Psoas muscle (tissue), 8 donors: Measurements from ENCODE around the gene MPPED1. TPM values are rescaled to one million over a fixed set of nuclear protein-coding genes. Genes with fewer than 3 reads are reported as not detected.

Source experiments
- ATAC-seq, 4 donors: fragments of 200-7000 bp; cut with Tn5 transposase; one replicate each; pipeline ENCODE4 v1.9.1; 2020; ENCODE audit warnings: moderate library complexity in 3 of 4, mild to moderate bottlenecking in 2 of 4
- DNase-seq, 2 donors: peaks; one replicate each; pipeline ENCODE4 v3.0.0-alpha.2; 2020
- H3K27ac ChIP-seq: fragments of 200-600 bp; one replicate; pipeline ENCODE4 v1.8.0; 2022
- H3K27me3 ChIP-seq, 3 donors: fragments of 200-600 bp in 1 of 3; one replicate each; pipeline versions ENCODE4 v1.6.1 to v1.8.0; 2013 to 2022; ENCODE audit warnings: low read length in 2 of 3, mild to moderate bottlenecking in 2 of 3, moderate library complexity in 1 of 3; ENCODE audit not compliant: insufficient read depth in 3 of 3
- H3K36me3 ChIP-seq, 2 donors: fragments of 200-600 bp in 1 of 2; one replicate each; pipeline versions ENCODE4 v1.6.1 to v1.8.0; 2013 to 2022; ENCODE audit warnings: low read depth in 1 of 2, mild to moderate bottlenecking in 1 of 2, moderate library complexity in 1 of 2; ENCODE audit not compliant: insufficient read depth in 1 of 2
- H3K4me1 ChIP-seq: fragments of 200-600 bp; one replicate; pipeline ENCODE4 v1.8.0; 2022
- H3K4me3 ChIP-seq: fragments of 200-600 bp; one replicate; pipeline ENCODE4 v1.8.0; 2022; ENCODE audit warnings: mild to moderate bottlenecking
- H3K9me3 ChIP-seq: fragments of 200-600 bp; one replicate; pipeline ENCODE4 v1.8.0; 2022
- WGBS, 3 donors: extraction: QIAGEN DNeasy Blood & Tissue Kit; methylation state at CpG; one replicate each; pipeline versions ENCODE4 v1.1.6 to v1.1.7; 2013; 5-methylcytosine and 5-hydroxymethylcytosine counted together
- intact Hi-C, 2 donors: fragments of 100-400 bp; cut with DNase I; formaldehyde crosslinking; loops; one replicate each; pipeline versions ENCODE4 v1.11.0 to v1.14.2; 2022
- polyA plus RNA-seq, 3 donors: library from polyadenylated mRNA; stranded (reverse); fragments of 200-250 nt; gene quantifications; one replicate each; pipeline ENCODE4 v1.2.3, GENCODE V29; 2013
- total RNA-seq, 4 donors: library from RNA; stranded (reverse); fragmentation: NEBNext Ultra II Directional in 2 of 4; extraction: Animal tissue kit (Norgen Biotek cat#: 25700) in 2 of 4; gene quantifications; one replicate each; pipeline versions ENCODE4 v1.2.1 to v1.2.4, GENCODE V29; 2021 to 2023
- TF ChIP-seq, protein P1 (sequence below): fragments of 200-600 bp; IDR thresholded peaks from one replicate; pipeline ENCODE4 v1.8.0; 2022; ENCODE audit warnings: antibody characterized with exemption
- donor health status: healthy with polysubstance abuse.
- donor health status: DM: no; HTN: no; CAD: no; lungs with moderate emphysema.
- donor health status: Bipolar disorder and iron deficiency.
- donor health status: healthy.
- donor health status: DM: yes; HTN: yes; CAD: no.
- donor health status: DM: no; HTN: no; CAD: no.
- donor health status: DM: no; HTN: no; CAD: no.
- donor health status: DM: yes; HTN: yes; CAD: no.

The MPPED1 gene
- total and polyA plus RNA-seq, 7 donors = 0.04 to 0.10 TPM; not detected in 5

DNA sequence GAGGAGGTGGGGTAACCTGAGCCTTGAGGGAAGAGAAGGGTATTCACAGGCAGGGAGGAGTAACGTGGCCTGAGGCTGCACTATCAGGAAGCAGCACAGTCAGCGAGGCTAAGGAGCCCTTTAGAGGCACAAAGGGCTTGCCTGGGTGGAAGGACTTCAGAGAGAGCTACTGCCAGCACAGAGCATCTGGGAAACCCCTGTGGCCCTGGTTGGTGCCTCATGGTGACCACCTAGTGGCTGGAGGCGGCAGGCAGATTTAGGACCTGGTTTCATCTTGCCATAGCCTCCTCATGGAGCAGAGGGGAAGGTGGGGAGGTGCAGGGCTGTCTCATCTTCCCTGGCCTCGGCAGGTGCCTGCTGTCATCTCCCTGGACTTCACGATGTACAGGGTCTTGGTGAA, 64.5 kb downstream of the MPPED1 start:
- no peak for DNase-seq
- TF ChIP-seq, protein P1, sequence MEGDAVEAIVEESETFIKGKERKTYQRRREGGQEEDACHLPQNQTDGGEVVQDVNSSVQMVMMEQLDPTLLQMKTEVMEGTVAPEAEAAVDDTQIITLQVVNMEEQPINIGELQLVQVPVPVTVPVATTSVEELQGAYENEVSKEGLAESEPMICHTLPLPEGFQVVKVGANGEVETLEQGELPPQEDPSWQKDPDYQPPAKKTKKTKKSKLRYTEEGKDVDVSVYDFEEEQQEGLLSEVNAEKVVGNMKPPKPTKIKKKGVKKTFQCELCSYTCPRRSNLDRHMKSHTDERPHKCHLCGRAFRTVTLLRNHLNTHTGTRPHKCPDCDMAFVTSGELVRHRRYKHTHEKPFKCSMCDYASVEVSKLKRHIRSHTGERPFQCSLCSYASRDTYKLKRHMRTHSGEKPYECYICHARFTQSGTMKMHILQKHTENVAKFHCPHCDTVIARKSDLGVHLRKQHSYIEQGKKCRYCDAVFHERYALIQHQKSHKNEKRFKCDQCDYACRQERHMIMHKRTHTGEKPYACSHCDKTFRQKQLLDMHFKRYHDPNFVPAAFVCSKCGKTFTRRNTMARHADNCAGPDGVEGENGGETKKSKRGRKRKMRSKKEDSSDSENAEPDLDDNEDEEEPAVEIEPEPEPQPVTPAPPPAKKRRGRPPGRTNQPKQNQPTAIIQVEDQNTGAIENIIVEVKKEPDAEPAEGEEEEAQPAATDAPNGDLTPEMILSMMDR = no peak
- Histone ChIP-seq H3K4me3 (no peak overlapping the region), H3K27ac (no peak overlapping the region), H3K36me3 (no peaks in the 10 kb centered on the region), H3K27me3 (peaks cover 0 to 8% (median 4%) of the 10 kb centered on the region in 3 donors), H3K9me3 (no peaks in the 10 kb centered on the region), H3K4me1 (no peaks in the 10 kb centered on the region)
- 42 to 52% (median 48%) methylated on average over 5 of the region's 5 CpGs for WGBS, 3 donors
- ATAC-seq = no peak
- intact Hi-C loops = no loop called here

DNA sequence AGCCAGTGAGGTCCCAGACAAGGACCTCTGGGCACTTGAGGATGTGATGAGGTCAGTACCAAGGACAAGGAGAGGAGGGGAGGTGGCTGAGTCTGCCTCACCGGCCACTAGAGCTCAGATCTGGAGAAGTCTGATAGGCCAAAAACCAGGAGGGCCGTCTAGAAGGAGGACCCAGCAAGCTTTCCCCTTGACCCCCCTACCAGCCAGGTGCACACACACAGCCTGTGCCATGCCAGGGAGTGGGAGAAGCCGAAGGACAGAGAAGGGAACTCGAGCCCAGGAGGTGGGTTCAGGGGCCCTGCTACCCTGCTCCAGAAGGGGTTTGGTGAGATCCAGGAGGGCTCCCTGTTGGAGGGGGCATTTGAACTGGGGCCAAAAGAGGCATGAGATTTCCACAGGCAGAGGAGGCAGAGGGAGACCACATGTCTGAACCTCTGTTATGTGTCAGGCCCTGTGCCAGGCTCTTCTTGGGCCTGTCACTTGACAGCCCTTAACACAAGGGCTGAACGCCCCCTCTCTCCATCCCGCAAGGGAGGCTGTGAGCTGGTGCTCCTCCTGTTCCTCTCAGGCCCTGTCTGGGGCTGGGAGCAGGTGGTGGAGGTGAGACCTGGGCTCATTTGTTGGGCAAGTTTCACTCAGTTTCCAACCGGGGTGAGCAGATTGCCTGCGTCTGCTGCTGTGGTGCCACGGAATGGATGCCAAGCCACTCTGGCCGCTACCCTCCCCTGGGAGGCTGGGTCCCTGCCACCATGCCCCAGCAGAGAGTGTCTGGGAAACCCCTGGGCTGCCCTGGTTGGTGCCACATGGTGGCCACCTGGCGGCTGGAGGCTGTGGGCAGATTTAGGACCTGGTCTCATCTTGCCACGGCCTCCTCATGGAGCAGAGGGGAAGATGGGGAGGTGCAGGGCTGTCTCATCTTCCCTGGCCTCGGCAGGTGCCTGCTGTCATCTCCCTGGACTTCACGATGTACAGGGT, 65.2 kb downstream of the MPPED1 start:
- no peak for DNase-seq
- Histone ChIP-seq H3K4me3 (no peak overlapping the region), H3K36me3 (no peaks in the 10 kb centered on the region), H3K4me1 (no peaks in the 10 kb centered on the region), H3K27me3 (peaks cover 0 to 9% (median 2%) of the 10 kb centered on the region in 3 donors), H3K9me3 (no peaks in the 10 kb centered on the region), H3K27ac (no peak overlapping the region)
- ATAC-seq = no peak
- intact Hi-C loops = no loop called here
- TF ChIP-seq, protein P1 = no peak
- WGBS, 3 donors = 65 to 69% (median 68%) methylated on average over 14 of the region's 14 CpGs

DNA sequence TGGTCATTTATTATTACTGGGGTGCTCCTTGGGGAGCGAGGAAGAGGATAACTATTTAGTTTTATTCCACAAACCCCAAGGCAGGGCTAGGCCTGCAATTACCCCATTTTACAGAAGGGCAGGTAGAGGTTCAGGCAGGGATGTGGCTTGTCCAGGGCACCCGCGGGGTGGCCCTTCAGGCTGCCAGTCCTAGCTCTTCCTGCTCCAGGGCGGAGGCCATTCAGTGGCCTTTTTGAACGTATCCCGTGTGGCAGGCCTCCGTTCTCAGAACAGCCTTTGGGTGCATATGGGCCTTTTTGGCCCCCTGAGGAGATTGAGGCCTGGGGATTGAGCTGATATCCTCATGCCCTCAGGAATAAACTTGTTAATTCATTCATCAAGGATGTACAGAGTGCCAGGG, 66.2 kb downstream of the MPPED1 start:
- Histone ChIP-seq H3K27me3 (peaks cover 0 to 17% (median 6%) of the 10 kb centered on the region in 3 donors), H3K36me3 (no peaks in the 10 kb centered on the region), H3K9me3 (no peaks in the 10 kb centered on the region), H3K27ac (no peak overlapping the region), H3K4me3 (no peak overlapping the region), H3K4me1 (no peaks in the 10 kb centered on the region)
- WGBS, 3 donors = 92 to 95% (median 92%) methylated on average over 7 of the region's 7 CpGs
- no peak for DNase-seq
- intact Hi-C loops = no loop called here
- no peak for ATAC-seq
- TF ChIP-seq, protein P1 = no peak

DNA sequence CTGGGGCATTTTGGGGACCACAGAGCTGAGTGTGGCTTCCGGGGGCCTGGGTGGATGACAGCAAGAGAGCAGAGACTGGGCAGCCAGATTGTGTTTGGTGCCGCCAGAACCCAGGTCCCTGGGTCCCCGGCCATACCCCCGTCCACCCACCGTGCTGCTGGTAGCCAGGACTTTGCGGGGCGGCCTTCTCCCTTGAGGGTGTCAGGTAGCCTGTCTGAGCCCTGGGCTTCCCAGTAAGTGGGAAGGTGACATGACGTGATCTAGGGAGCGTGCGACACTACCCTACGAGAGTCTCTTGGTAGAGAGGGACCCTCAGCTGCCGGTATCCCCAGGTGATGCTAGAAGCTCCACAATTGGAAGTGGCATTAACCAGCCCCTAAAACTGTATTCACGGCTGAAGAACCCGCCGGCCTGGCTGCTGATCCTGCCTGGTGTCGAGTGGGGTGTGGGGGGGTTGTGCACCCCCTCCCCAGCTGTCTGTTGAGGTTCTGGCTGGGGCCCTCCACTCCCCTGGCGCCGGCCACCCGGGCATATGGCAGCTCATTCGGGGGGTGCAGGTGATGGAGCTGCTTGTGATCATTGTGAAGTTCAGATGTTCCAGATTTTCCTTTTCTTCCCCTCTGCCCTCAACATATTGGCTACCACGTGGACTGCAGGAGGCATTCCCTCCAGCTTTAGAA, 66.9 kb downstream of the MPPED1 start:
- no peak for ATAC-seq
- Histone ChIP-seq H3K27ac (no peak overlapping the region), H3K27me3 (peaks cover 0 to 14% (median 9%) of the 10 kb centered on the region in 3 donors), H3K36me3 (no peaks in the 10 kb centered on the region), H3K4me1 (no peaks in the 10 kb centered on the region), H3K4me3 (no peak overlapping the region), H3K9me3 (no peaks in the 10 kb centered on the region)
- TF ChIP-seq, protein P1 = no peak
- WGBS, 3 donors = 79 to 85% (median 80%) methylated on average over 21 of the region's 21 CpGs
- intact Hi-C loops = no loop called here
- DNase-seq = no peak
